ENCODE measurements around the gene FAM210A. TPM values are rescaled to one million over a fixed set of nuclear protein-coding genes. Genes with fewer than 3 reads are reported as not detected.

Gene FAM210A
- total RNA-seq, 4 donors from 2014 or later = 10.4 to 22.4 (median 17.4) TPM

- peak; percentile 80 to 89 (median 85) for TF ChIP-seq CTCF (IDR thresholded peaks at IDR 0.05)
- no peak for TF ChIP-seq EP300 (IDR thresholded peaks at IDR 0.05)
- TF ChIP-seq POLR2AphosphoS5 (IDR thresholded peaks at IDR 0.05) = peak in 1 of 2 donors; percentile 52
- intact Hi-C loops (cut with DNase I) = loop anchor here (2.0 to 10.0 kb wide), 2 partner anchors 413 to 515 kb away; no protein-coding TSS in a partner anchor
- Histone ChIP-seq H3K4me1 (peaks cover 9 to 16% (median 12%) of the 10 kb centered on the region in 4 donors), H3K27me3 (no peaks in the 10 kb centered on the region), H3K27ac (replicated peaks in 1 of 4) (peak overlapping the region; percentile 54 to 60 (median 56)), H3K4me3 (peak overlapping the region in 1 of 4 donors; percentile 22), H3K9me3 (no peaks in the 10 kb centered on the region), H3K36me3 (no peaks in the 10 kb centered on the region)
- WGBS = 35% methylated on average over 8 of the region's 8 CpGs
- DNase-seq (ENCODE audit: extremely low spot score) = no peak
Observed at GRCh38 chr18:13629841-13630715, 96.3 kb downstream of the FAM210A start.

GRCh38 chr18:13628211-13628610, 98.1 kb downstream of the FAM210A start:
- H3K4me1 ChIP-seq = peaks cover 7 to 16% (median 11%) of the 10 kb centered on the region in 4 donors
- intact Hi-C loops (cut with DNase I) = loop anchor here (10.0 kb wide), 1 partner anchor 513 kb away; no protein-coding TSS in a partner anchor
- 97% methylated on average over 5 of the region's 9 CpGs for WGBS
- H3K4me3 ChIP-seq = no peak overlapping the region
- TF ChIP-seq EP300 (IDR thresholded peaks at IDR 0.05) (no peak), CTCF (IDR thresholded peaks at IDR 0.05) (no peak), POLR2A (IDR thresholded peaks at IDR 0.05; ENCODE audit: low read depth) (no peak), POLR2AphosphoS5 (IDR thresholded peaks at IDR 0.05) (no peak)
- no peak overlapping the region for H3K27ac ChIP-seq (replicated peaks in 1 of 4)
- H3K27me3 ChIP-seq = no peaks in the 10 kb centered on the region
- DNase-seq (ENCODE audit: extremely low spot score) = no peak
- H3K9me3 ChIP-seq = no peaks in the 10 kb centered on the region
- H3K36me3 ChIP-seq = peaks cover 0 to 11% (median 2%) of the 10 kb centered on the region in 4 donors

- Histone ChIP-seq H3K4me3 (no peak overlapping the region), H3K36me3 (peaks cover 0 to 11% (median 4%) of the 10 kb centered on the region in 4 donors), H3K9me3 (no peaks in the 10 kb centered on the region), H3K4me1 (peaks cover 7 to 16% (median 11%) of the 10 kb centered on the region in 4 donors), H3K27ac (replicated peaks in 1 of 4) (no peak overlapping the region), H3K27me3 (no peaks in the 10 kb centered on the region)
- TF ChIP-seq POLR2AphosphoS5 (IDR thresholded peaks at IDR 0.05) (no peak), POLR2A (IDR thresholded peaks at IDR 0.05; ENCODE audit: low read depth) (no peak), CTCF (IDR thresholded peaks at IDR 0.05) (no peak), EP300 (IDR thresholded peaks at IDR 0.05) (no peak)
- intact Hi-C loops (cut with DNase I) = loop anchor here (10.0 kb wide), 1 partner anchor 513 kb away; no protein-coding TSS in a partner anchor
- DNase-seq (ENCODE audit: extremely low spot score) = no peak
- 100% methylated on average over 2 of the region's 8 CpGs for WGBS
Observed at GRCh38 chr18:13627639-13628038, 98.7 kb downstream of the FAM210A start.

- Histone ChIP-seq H3K36me3 (peaks cover 0 to 17% (median 9%) of the 10 kb centered on the region in 4 donors), H3K9me3 (no peaks in the 10 kb centered on the region), H3K27me3 (no peaks in the 10 kb centered on the region), H3K4me1 (peaks cover 7 to 16% (median 11%) of the 10 kb centered on the region in 4 donors), H3K4me3 (no peak overlapping the region), H3K27ac (replicated peaks in 1 of 4) (no peak overlapping the region)
- intact Hi-C loops (cut with DNase I) = loop anchor here (10.0 kb wide), 1 partner anchor 512 kb away; no protein-coding TSS in a partner anchor
- no peak for DNase-seq (ENCODE audit: extremely low spot score)
- WGBS = no CpG with 5 or more reads among the region's 2 CpGs
- TF ChIP-seq EP300 (IDR thresholded peaks at IDR 0.05) (no peak), POLR2AphosphoS5 (IDR thresholded peaks at IDR 0.05) (no peak), POLR2A (IDR thresholded peaks at IDR 0.05; ENCODE audit: low read depth) (no peak), CTCF (IDR thresholded peaks at IDR 0.05) (no peak)
Observed at GRCh38 chr18:13626544-13626908, 99.8 kb downstream of the FAM210A start.
